Natural killer cell treated with Interleukin-12 subunit alpha and Interleukin-12 subunit beta and Interleukin-15 and Interleukin-18, amount 100 ng/mL, for 72 hours (primary cell): ENCODE measurements around the gene RBM39. TPM values are rescaled to one million over a fixed set of nuclear protein-coding genes. Genes with fewer than 3 reads are reported as not detected.

ENCODE experiments used
- ATAC-seq, 2 donors: fragments of 150-1000 bp; cut with Tn5 transposase in 1 of 2; sonication (Bioruptor Pico), chemical (Tn5 transposase) in 1 of 2; 2 replicates each; pipeline ENCODE4 v1.10.0; 2021
- DNase-seq: peaks from one replicate; pipeline ENCODE4 v3.0.0; 2022; ENCODE audit warnings: low spot score
- H3K27ac Mint-ChIP-seq, 2 donors: 1 replicate in 1 of 2; 2 replicates in 1 of 2; pipeline ENCODE4 v1.8.0; 2022; ENCODE audit warnings: mixed read lengths in 2 of 2, mild to moderate bottlenecking in 1 of 2, moderate library complexity in 1 of 2
- H3K27me3 Mint-ChIP-seq, 2 donors: 1 replicate in 1 of 2; 2 replicates in 1 of 2; pipeline ENCODE4 v1.8.0; 2022; ENCODE audit warnings: mixed read lengths in 2 of 2
- H3K36me3 Mint-ChIP-seq: one replicate; pipeline ENCODE4 v1.8.0; 2022; ENCODE audit warnings: mixed read lengths
- H3K4me1 Mint-ChIP-seq, 2 donors: 1 replicate in 1 of 2; 2 replicates in 1 of 2; pipeline ENCODE4 v1.8.0; 2022; ENCODE audit warnings: low read depth in 2 of 2, mixed read lengths in 2 of 2, mild to moderate bottlenecking in 1 of 2
- H3K4me3 Mint-ChIP-seq: one replicate; pipeline ENCODE4 v1.8.0; 2022; ENCODE audit warnings: mixed read lengths
- H3K9me3 Mint-ChIP-seq: 2 replicates; pipeline ENCODE4 v1.8.0; 2022; ENCODE audit warnings: mixed read lengths
- total RNA-seq, 2 donors: library from RNA; stranded (reverse); gene quantifications; one replicate each; pipeline ENCODE4 v1.2.3, GENCODE V29; 2022

RBM39 gene
- total RNA-seq, 2 donors from 2014 or later = 404 to 438 TPM

DNA sequence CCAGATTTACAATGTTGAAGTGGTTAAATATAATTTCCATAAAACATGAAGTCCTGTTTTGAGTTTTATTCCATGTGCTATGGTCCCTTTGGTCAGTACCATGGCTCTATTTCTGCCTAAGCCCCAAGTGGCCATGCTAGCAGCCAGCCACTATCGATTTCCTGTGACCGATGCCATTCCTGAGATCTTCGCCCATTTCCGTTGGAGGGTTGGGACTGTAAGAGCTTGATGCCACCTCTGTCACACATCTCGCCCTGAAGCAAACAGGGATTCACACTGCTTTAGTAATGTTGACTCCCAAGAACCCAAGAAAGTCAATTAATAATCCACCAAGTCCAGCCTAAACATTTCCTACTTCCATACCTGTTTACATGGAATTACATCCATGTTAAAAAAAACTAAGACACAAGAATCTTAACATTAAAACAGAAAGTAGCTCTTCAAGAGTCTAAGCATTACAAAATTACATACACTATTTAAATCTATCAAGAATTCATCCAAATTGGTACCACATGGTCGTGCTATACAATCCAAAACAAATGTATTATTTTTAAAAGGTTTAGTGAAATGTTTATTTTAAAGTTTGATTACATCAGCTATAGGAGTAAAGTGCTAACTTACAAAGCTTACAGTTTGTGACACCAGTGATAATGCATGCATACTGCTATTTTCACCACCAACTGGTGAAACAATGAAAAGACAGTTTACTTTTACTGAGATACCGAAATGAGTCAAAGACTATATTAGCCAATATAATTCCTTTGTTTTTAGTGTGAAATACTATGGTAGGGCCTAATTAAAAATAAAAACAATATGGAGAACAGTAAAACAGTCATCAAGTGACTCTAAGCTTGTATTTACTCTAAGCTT, 2.5 kb downstream of the RBM39 start:
- H3K36me3 Mint-ChIP-seq = peaks cover 46% of the 10 kb centered on the region

DNA sequence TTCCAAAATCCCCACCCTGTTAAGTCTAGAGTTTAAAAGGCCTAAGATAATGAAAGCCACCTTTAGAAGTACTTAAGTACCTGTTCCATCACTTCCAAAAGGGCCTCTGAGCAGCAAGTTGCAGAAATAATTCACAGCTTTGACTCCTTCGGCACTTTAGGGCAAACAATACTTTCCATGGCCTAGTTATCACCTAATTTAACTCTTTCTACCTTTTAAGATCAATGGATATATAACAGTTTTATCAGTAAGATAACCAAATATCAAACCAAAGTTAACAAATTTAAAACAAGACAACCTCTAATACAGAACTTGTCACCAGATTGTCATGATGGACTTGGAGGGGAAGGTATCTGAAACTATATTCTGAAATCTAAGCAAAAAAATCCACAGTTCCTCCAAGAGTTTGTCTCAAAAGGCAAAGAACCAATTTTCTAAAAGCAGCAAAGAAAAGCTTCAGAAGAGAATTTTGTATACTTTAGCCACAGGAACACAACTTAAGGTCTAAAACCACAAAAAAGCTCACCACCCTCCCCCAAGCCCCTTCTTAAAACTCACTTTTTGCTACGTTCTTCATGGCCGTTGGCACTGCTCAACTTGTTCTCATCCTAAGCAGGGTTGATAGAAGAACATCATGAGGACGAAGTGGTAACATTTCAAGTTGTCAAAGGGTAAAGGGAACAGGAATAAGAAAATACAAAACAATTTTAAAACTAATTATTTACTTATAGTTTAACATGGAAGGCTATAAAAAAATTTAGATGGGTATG, 3.5 kb downstream of the RBM39 start:
- H3K4me3 Mint-ChIP-seq = peak overlapping the region; percentile 93
- no peaks in the 10 kb centered on the region for H3K27me3 Mint-ChIP-seq
- peak overlapping the region; percentile 75 for H3K27ac Mint-ChIP-seq
- H3K4me1 Mint-ChIP-seq = peaks cover 56 to 63% of the 10 kb centered on the region in 2 donors
- H3K9me3 Mint-ChIP-seq = no peaks in the 10 kb centered on the region
- peaks cover 55% of the 10 kb centered on the region for H3K36me3 Mint-ChIP-seq
- ATAC-seq = no peak
- DNase-seq = no peak

More for the DNA sequence above, 2.5 kb downstream of the RBM39 start:
- Mint-ChIP-seq H3K4me1 (peaks cover 54 to 63% of the 10 kb centered on the region in 2 donors), H3K4me3 (peak overlapping the region; percentile 93), H3K27ac (peak overlapping the region; percentile 93 to 99), H3K27me3 (no peaks in the 10 kb centered on the region), H3K9me3 (no peaks in the 10 kb centered on the region)
- DNase-seq = no peak
- no peak for ATAC-seq

DNA sequence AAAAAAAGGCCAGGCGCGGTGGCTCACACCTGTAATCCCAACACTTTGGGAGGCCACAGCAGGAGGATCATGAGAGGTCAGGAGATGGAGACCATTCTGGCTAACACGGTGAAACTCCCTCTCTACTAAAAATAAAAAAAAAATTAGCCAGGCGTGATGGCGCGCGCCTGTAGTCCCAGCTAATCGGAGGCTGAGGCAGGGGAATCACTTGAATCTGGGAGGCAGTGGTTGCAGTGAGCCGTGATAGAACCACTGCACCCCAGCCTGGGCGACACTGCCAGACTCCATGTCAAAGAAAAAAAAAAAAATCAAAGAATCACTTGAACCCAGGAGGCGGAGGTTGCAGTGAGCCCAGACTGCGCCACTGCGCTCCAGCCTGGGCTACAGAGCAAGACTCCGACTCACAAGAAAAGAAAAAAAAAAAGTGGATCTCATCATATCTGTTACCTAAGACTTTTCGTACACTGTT, 4.2 kb downstream of the RBM39 start:
- ATAC-seq (no peak), DNase-seq (no peak)
- Mint-ChIP-seq H3K4me3 (peak overlapping the region; percentile 93), H3K36me3 (peaks cover 58% of the 10 kb centered on the region), H3K9me3 (no peaks in the 10 kb centered on the region), H3K27me3 (no peaks in the 10 kb centered on the region), H3K4me1 (peaks cover 58 to 62% of the 10 kb centered on the region in 2 donors), H3K27ac (peak overlapping the region; percentile 75)

DNA sequence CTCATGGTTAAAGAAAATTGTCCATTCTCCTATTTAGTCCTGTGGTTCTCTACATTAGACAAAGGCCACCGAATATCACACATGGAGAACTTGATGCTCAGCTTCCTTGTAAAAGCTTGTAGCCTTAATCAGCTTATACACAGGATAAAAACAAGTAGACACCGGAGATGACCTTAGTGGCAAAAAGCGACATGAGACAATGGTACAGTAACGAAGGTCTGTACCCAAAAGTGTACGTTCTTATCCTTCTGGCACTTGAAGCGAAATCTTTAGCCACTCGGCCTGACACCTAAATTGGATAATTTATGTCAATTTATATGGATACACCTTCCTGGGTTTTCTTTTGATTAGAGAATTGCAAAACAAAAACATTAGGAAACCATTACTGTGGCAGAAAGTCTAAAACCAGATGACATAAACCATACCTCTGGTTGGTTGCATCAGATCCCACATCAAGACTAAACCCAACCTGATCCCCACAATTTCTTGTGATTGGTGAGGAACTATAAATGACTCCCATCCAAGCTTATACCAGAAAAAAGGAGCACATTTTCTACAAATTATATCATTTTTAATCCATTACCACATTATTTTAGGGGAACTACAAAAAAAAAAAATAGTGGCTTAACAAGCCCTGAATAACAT, 6.1 kb downstream of the RBM39 start:
- Mint-ChIP-seq H3K27me3 (no peaks in the 10 kb centered on the region), H3K4me1 (peaks cover 54 to 61% of the 10 kb centered on the region in 2 donors), H3K36me3 (peaks cover 59% of the 10 kb centered on the region), H3K4me3 (peak overlapping the region; percentile 70), H3K9me3 (no peaks in the 10 kb centered on the region), H3K27ac (peak overlapping the region; percentile 64 to 71)
- ATAC-seq (no peak), DNase-seq (no peak)

DNA sequence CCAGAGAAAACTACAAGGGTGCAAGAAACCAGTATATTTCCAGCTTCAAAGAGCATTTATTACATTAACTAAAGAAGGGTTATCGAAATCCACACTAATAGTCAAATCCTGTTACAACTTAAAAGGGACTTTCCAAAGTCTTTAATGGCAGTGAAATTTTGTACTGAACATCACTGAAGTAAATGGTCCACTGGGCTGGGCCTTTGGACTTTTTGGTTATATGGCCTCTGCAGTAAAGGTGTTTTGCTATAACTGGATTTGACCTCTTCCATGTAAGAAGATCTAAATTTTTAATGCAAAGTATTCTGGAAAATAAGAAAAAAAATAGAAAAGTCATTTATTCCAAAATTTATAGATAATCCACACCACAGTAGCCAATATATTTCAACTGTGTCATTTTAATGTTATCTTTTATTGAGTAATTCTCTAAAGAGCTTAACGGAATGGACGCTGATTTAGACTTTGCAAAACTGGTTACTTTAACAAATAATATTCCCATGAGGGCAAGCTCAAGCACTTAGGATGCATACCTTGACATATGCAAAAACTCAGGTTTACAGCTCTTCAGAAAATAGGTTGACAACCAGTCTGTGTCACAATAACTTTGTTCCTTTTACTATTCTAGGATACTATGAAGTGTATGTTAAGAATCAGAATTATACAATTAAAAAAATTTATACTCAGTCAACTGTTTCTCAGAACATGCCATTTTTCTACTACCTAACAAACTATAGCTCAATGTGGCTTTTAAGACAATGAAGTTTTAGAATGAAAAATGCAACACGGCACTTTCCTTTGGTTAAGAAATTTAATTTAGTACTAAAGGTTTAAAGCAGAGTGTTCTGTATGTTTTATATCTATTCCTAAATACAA, 7.0 kb downstream of the RBM39 start:
- DNase-seq (no peak), ATAC-seq (no peak)
- Mint-ChIP-seq H3K27ac (peak overlapping the region; percentile 51 to 64), H3K9me3 (no peaks in the 10 kb centered on the region), H3K36me3 (peaks cover 53% of the 10 kb centered on the region), H3K4me3 (peak overlapping the region; percentile 70), H3K4me1 (peaks cover 50 to 61% of the 10 kb centered on the region in 2 donors), H3K27me3 (no peaks in the 10 kb centered on the region)

DNA sequence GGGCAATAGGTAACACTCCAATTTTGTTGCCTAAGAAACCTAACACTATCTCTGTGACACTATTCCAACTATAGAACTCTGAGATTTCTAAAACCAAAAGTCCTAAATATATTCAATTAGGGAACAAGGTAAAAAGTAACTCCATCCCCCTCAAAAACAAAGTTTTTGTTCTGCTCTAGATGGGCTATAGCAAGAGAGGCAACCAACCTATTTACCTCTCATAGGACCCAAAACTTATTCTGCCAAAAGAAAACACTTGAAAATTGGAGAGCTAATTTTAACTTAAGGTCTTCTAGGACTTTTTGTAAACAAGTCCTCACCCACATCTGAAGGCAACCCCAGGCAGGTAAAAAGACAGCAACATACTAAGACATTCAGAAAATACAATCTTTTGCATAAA, 7.7 kb downstream of the RBM39 start:
- no peaks in the 10 kb centered on the region for H3K9me3 Mint-ChIP-seq
- ATAC-seq = no peak
- peaks cover 48 to 58% of the 10 kb centered on the region in 2 donors for H3K4me1 Mint-ChIP-seq
- H3K27ac Mint-ChIP-seq = peak overlapping the region; percentile 29 to 51
- H3K4me3 Mint-ChIP-seq = peak overlapping the region; percentile 52
- peaks cover 49% of the 10 kb centered on the region for H3K36me3 Mint-ChIP-seq
- DNase-seq = no peak
- no peaks in the 10 kb centered on the region for H3K27me3 Mint-ChIP-seq

DNA sequence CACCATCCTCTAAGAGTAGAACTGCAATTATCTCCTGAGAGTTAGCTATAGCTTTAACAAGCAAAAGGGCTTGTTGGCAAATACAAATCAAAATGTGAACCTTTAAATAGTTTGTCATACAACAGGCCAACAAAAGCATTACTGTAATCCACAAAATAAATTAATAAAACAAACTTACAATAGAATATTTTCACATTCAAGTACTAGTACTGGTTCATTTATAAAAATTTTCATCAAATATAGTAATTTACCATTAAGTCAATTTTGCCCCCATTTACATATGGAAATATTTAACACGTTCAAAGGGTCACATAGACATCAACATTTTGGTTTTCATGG, 9.4 kb downstream of the RBM39 start:
- DNase-seq = no peak
- Mint-ChIP-seq H3K4me1 (peaks cover 36 to 45% of the 10 kb centered on the region in 2 donors), H3K27ac (peak overlapping the region in 1 of 2 donors; percentile 29), H3K4me3 (peak overlapping the region; percentile 52), H3K36me3 (peaks cover 36% of the 10 kb centered on the region), H3K9me3 (no peaks in the 10 kb centered on the region), H3K27me3 (no peaks in the 10 kb centered on the region)
- no peak for ATAC-seq

DNA sequence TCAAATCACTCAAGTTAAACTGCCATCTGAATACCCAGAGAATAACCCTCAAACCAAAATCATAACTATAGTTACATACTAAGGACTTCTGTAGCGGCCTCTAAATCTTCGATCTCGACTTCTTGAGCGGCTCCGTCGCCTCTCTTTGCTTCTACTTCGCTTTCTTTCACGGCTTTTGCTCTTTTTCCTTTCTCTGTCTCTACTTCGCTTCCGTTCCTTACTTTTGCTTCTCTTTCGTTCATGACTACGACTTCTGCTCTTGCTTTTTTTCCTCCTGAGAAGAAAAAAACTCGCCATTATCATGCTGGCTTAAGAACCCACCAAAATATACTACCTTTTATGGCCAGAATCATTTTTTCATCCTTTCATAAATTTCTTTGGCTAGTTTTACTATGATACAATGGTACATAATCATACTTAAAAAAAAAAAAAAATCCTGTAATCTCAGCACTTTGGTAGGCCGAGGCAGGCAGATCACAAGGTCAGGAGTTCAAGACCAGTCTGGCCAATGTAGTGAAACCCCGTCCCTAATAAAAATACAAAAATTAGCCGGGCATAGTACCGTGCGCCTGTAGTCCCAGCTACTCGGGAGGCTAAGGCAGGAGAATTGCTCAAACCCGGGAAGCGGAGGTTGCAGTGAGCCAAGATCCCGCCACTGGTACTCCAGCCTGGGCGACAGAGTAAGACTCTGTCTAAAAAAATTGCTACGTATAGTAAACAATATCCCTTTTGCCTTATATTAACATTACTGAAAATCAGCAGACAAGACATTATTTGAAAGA, 10.0 kb downstream of the RBM39 start:
- Mint-ChIP-seq H3K36me3 (peaks cover 36% of the 10 kb centered on the region), H3K9me3 (no peaks in the 10 kb centered on the region), H3K4me3 (peak overlapping the region; percentile 24), H3K27me3 (no peaks in the 10 kb centered on the region), H3K4me1 (peaks cover 36 to 45% of the 10 kb centered on the region in 2 donors), H3K27ac (peak overlapping the region in 1 of 2 donors; percentile 0)
- ATAC-seq = no peak
- no peak for DNase-seq

DNA sequence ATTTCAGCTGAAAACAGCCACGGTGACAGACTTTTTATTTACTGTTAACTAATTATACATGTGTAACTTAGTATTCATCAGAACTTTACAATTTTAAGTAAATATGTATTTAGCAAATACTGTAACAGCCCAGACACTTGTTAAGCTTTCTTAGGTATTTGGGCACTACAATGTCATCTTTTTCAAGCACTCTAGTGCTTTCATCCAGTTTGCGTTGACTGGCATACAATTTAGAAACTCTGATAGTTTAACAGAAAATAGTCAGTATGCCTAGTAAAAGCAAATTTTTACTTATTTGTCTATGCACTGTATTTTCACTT, 10.6 kb downstream of the RBM39 start:
- ATAC-seq = no peak

DNA sequence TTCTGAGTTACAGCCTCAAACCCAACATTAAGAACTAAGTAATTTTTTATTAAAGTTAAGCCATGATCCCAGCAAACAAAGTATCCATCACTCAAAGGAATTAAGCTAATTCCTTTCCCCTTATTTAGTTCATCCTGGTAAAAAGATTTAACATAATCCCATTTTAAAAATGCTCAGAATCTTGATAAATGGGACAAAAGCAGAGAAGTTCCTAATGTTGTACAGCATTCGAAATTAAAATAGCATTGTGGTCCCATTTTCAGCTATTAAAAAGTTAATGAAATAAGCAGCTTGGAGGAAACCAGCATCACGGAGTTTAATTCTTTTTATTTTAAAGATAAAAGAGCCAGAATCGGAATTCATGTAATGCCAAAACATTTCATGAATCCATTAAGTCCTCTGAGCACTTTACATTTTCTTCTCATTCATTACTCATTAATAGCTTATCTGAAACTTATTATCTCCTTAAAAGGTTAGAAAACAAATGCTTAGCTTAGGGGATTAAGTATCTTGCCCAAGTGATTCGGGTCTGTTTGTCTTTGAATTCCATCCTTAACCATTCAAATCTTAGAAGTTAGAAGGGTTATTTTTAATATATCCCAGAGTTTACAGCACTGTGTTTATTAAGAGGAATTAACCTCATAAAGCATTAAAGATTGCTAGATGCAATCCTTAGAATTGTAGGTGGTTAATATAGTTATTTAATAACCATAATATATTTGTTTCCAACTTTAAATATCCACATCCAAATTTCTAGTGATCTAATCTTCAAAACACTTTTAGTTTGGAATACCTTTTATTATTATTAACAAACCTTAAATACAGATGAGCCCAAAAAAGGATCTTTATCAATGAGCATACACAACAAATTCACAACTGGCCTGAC, 11.2 kb downstream of the RBM39 start:
- H3K4me3 Mint-ChIP-seq = peak overlapping the region; percentile 27

More for the DNA sequence above, 10.6 kb downstream of the RBM39 start:
- DNase-seq = no peak
- no peaks in the 10 kb centered on the region for H3K9me3 Mint-ChIP-seq
- peak overlapping the region in 1 of 2 donors; percentile 0 for H3K27ac Mint-ChIP-seq
- H3K27me3 Mint-ChIP-seq = no peaks in the 10 kb centered on the region
- peaks cover 39 to 45% of the 10 kb centered on the region in 2 donors for H3K4me1 Mint-ChIP-seq
- H3K4me3 Mint-ChIP-seq = no peak overlapping the region
- H3K36me3 Mint-ChIP-seq = peaks cover 41% of the 10 kb centered on the region

DNA sequence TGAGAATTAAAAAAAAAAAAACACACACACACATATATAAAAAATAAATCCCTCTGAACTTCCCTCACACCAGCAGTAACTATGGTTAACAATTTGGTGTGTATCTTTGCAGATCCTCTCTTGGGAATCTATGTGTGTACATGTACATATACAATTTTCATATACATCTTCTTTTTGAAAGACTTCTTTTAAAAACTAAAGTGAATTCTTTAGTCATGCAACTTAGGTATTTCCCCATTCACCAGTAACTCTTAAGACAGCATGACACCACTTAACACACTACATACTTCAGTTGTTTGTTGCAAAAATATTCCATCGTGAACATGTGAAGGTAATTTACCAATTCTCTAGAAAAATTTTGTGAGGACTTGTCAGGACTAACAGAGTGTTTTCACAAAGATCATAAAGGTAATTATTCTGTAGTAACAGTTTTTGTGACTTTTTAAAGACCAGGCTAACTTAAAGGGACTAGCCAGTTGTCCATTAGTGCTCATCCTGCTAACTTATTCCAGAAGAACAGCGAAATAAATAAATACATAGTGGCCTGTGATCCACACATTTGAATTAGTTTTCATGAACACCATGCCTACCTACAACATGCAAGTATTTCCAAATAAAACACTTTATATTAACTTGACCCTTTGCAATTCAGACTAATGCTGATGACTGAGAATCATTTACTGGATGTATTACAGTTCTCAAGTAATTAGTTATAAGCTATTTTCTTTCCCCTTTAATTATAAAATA, 12.1 kb downstream of the RBM39 start:
- Mint-ChIP-seq H3K27ac (no peak overlapping the region), H3K36me3 (peaks cover 41% of the 10 kb centered on the region), H3K4me3 (peak overlapping the region; percentile 27), H3K4me1 (peaks cover 36 to 40% of the 10 kb centered on the region in 2 donors), H3K27me3 (no peaks in the 10 kb centered on the region), H3K9me3 (no peaks in the 10 kb centered on the region)
- no peak for DNase-seq
- ATAC-seq = no peak

More for the DNA sequence above, 11.2 kb downstream of the RBM39 start:
- Mint-ChIP-seq H3K27ac (no peak overlapping the region), H3K36me3 (peaks cover 38% of the 10 kb centered on the region), H3K9me3 (no peaks in the 10 kb centered on the region), H3K27me3 (no peaks in the 10 kb centered on the region), H3K4me1 (peaks cover 35 to 40% of the 10 kb centered on the region in 2 donors)
- ATAC-seq = no peak
- DNase-seq = no peak
